LNCAP (cell line): ENCODE measurements around the gene ITGA5.

Experiments
- TF ChIP-seq, protein P1 (sequence below): fragments of 450-650 bp; IDR thresholded peaks from 2 replicates; pipeline ENCODE4 v1.5.1; 2017; ENCODE audit warnings: mild to moderate bottlenecking

Gene ITGA5

GRCh38 chr12:54429014-54429471, 10.0 kb upstream of the ITGA5 start:
- TF ChIP-seq, protein P1, sequence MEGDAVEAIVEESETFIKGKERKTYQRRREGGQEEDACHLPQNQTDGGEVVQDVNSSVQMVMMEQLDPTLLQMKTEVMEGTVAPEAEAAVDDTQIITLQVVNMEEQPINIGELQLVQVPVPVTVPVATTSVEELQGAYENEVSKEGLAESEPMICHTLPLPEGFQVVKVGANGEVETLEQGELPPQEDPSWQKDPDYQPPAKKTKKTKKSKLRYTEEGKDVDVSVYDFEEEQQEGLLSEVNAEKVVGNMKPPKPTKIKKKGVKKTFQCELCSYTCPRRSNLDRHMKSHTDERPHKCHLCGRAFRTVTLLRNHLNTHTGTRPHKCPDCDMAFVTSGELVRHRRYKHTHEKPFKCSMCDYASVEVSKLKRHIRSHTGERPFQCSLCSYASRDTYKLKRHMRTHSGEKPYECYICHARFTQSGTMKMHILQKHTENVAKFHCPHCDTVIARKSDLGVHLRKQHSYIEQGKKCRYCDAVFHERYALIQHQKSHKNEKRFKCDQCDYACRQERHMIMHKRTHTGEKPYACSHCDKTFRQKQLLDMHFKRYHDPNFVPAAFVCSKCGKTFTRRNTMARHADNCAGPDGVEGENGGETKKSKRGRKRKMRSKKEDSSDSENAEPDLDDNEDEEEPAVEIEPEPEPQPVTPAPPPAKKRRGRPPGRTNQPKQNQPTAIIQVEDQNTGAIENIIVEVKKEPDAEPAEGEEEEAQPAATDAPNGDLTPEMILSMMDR: no peak

DNA sequence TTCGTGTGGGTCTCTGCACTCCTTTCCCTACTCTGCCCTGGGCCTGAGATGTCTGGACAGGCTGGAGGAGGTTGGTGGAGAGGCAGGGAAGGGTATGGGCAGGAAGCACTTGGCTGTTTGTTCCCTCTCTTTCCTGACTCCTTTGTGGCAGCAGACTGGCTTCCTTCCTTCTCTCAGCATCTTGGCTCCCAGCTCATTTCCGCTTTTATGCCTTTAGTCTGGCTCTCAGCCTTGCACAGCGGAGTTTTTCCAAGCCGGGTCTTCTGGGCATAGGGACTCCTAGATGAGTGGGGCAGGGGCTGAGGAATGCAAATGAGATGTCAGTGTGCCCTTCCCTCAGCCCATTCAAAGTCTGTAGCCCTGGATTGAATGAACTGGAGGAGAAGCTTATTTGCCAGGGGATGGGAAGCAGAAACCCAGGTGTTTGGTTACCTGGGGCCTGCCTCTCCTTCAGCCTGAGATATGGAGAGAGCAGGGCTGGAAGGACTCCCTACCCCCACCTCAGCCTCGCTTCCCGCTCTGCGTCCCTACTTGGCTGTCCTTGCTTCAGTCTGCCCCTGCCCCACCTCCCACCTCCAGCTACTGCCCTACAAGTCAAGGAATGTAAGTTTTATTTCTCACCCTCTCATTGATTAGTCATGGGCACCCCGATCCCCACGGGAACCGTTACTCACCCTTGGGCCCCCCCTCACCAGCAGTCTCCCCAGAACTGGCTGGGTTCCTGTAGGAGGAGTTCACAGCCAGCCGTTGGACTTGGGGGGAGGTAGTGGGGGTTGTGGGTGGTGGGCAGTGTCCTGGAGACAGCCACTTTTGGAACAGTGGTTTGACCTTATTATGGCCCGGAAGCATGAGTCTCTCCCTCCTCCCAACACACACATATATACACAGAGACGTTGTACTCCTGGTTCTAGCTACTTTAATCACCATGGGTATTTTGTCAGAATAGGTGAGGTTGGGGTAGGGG, 9.3 kb upstream of the ITGA5 start:
- TF ChIP-seq, protein P1: no peak

GRCh38 chr12:54427106-54427505, 8.0 kb upstream of the ITGA5 start:
- TF ChIP-seq, protein P1: no peak

GRCh38 chr12:54426690-54427089, 7.6 kb upstream of the ITGA5 start:
- TF ChIP-seq, protein P1: no peak

DNA sequence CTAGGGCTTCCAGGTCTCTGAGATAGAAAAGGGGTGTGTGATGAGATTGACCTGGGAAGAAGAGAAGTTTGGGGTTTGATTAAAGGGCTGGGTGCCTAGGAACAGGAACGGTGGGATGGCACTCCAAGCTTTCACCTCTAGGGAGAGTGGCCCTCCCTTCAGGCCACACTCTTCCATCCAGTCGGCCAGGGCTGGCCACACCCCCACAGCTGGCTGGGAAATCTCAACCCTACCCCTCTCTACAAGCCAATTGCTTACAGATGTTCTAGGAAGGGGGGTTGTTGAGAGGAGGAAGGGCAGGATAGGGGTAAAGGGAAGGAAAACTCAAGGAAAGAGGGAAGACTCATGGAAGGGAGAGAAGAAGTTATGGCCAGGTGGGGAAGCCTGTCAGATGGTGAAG, 6.6 kb upstream of the ITGA5 start:
- TF ChIP-seq, protein P1: no peak

DNA sequence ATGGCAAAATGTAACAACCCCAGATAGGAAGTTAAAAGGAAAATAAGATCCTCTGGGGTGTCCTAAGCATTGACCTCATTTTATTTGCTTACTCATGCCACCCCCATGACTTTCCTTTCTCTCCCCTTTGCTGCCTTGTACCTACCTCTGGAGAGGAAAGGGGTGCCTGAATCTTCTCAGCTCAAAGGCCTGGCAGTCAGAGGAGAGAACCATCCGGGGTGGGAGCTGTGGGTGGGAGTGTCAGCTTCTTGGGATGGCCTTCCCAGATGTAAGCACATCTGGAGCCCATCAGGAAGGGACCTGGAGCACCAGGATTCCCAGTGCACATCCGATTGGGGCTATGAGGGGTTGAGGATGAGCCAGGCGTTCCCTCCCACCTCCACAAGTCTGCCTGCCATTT, 5.2 kb upstream of the ITGA5 start:
- TF ChIP-seq, protein P1: no peak

DNA sequence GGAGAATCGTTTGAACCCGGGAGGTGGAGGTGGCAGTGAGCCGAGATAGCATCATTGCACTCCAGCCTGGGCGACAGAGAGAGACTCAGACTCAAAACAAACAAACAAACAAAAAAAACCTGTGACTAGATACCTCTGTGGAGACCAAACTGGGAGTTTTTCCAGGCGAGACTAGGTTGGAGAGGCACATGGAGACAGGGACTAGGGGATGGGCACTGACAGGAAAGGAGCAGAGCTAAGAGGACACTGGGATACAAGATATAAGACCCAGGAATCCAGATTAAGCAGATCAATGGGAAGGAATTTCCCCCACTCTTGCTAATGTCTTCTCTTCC, 4.7 kb upstream of the ITGA5 start:
- TF ChIP-seq, protein P1: no peak

DNA sequence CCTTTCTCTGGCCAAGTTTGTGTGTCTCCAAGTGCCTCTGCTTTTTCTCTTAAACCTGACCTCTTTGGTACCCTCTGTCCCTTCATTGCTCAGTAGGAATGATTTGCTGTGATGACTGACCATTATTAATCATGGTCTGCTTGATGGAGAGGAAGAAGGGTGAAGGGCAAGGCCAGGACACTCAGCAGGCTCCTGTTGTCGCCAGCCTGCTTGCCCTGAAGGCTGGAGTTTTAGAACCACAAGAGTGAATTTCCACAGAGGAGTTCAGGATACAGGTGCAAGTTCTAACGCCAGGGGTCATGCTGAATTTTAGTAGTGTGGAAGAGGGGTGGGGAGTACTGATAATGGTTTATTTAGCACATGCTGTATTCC, 2.8 kb upstream of the ITGA5 start:
- TF ChIP-seq, protein P1: no peak
